GM12875 (cell line): ENCODE data around the gene SLC51B.

Experiments
- H3K4me3 ChIP-seq: one replicate; pipeline ENCODE4 v1.5.1; 2011; ENCODE audit warnings: low read depth, low read length, control low read depth
- TF ChIP-seq, protein P1 (sequence below): IDR thresholded peaks from 2 replicates; pipeline ENCODE4 v1.5.1; 2011; ENCODE audit warnings: low read depth, mild to moderate bottlenecking, control low read depth, inconsistent platforms, low read length, moderate library complexity, borderline replicate concordance; ENCODE audit not compliant: insufficient read depth

Gene SLC51B

DNA sequence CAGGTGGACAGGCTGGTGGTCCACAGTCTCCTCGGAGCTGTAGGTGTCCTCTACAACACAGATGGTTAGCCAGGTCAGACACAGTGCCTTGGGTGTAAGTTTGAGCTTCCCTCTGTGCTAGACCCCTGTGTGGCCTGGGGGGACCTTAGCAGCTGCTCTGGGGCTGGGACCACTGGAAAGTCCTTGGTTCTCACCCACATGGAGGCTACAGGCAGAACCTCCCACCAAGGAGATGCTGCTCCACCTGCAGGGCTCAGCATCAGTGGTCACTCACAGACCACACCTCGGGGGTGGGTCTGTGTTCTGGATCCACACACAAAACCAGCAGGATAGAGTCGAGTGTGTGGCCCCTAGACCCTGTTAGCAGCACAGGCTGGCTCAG is 14.2 kb downstream of the SLC51B start:
- H3K4me3 ChIP-seq: no peak overlapping the region
- TF ChIP-seq, protein P1, sequence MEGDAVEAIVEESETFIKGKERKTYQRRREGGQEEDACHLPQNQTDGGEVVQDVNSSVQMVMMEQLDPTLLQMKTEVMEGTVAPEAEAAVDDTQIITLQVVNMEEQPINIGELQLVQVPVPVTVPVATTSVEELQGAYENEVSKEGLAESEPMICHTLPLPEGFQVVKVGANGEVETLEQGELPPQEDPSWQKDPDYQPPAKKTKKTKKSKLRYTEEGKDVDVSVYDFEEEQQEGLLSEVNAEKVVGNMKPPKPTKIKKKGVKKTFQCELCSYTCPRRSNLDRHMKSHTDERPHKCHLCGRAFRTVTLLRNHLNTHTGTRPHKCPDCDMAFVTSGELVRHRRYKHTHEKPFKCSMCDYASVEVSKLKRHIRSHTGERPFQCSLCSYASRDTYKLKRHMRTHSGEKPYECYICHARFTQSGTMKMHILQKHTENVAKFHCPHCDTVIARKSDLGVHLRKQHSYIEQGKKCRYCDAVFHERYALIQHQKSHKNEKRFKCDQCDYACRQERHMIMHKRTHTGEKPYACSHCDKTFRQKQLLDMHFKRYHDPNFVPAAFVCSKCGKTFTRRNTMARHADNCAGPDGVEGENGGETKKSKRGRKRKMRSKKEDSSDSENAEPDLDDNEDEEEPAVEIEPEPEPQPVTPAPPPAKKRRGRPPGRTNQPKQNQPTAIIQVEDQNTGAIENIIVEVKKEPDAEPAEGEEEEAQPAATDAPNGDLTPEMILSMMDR: no peak

DNA sequence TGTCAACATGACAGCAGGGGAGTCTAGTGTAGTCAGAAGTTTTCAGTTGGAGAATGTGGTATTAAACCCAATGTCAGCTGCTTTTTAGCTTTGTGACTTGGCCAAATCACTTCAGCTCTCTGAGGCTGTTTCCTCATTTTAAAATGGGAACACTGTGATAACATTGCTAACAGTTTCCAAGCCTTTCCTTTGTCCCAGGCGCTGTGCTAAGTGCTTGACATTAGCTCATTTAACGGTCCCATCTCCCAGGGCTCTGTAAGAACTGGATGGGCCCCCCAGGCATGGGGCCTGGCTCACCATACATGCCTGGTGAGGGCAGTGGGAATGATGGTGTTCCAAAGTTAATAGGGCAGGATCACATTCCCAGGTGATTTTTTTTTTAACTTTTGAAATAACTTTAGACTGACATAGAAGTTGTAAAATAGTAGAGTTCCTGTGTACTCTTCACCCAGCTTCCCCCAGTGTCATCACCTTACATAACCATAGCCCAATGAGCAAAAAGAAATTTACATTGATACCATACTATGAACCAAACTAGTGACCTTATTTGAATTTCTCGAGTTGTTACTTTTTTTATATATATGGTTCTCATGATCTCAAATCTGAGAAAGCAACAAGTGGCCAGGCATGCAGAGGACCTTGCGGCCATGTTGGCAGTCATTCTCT is 14.9 kb downstream of the SLC51B start:
- TF ChIP-seq, protein P1: no peak
- H3K4me3 ChIP-seq: no peak overlapping the region

DNA sequence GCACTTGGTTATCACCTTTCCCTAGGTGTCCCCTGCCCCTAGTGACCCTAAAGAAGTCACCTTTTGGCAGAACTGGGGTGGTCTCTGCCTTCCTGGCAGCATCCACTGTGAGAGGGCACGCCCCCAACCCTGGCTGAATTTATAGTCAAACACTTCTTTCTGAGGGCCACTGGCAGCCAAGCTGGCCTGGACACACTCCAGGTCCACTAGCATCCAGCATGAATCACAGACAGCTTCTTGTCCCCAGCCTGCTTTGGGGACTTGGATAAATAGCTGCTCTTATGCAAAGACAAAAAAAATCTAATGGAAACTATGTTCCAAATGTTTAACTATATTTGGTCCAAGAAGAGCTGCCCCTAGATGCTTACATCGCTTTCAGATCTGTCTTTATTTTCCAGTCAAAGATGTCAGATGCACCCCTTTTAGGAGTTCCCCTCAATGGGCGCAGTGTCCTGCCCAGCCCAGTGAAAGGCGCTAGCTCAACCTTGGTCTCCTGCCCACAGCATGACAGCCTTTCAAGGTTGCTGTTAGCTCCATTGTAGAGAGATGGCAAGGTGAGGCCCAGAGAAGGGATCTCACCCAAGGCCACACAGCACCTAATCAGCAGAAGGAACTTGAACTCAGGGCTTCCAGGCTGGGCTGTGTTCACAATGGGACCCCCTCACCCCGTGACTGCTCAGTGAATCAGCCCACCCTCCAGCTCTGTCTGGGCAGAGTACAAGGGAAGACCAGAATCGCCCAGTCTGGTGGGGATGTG is 15.6 kb downstream of the SLC51B start:
- TF ChIP-seq, protein P1: no peak
- H3K4me3 ChIP-seq: no peak overlapping the region

DNA sequence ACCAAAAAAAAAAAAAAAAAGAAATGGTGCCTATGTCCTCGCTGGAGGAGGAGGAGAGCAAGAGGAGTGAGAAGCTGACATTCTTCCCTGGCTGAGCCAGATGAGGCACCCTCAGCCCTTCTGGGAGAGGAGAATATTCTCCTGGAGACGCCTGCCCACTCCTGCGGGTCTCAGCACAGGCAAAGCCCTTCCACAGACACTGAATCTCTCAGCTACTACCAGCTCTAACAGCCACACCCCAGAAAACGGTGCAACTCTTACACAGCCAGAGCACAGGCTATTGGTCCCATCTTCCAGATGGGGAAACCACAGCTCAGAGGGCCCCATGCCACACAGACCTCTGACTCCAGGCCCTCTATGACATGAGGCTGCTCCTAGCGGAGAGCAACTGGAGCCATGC is 16.9 kb downstream of the SLC51B start:
- TF ChIP-seq, protein P1: no peak
- H3K4me3 ChIP-seq: no peak overlapping the region

DNA sequence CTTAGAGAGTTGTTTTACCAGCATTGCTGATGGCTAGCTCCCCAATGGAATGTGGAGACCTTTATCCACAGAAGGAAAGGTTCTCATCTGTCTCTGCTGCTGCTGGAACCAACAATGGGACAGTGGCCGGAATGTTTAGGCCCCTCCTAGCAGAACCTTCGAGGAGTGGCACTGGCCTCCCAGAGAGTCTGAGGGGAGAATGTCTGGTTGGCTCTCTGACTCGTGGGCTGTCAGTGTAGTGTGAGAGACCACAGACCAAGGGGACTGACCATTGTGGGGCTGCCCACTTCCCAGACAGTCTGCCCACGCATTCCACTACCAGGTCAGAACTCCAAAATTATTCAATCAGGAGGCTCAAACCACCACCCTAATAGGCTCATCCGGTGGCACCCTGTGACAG is 17.5 kb downstream of the SLC51B start:
- TF ChIP-seq, protein P1: no peak
- no peak overlapping the region for H3K4me3 ChIP-seq

DNA sequence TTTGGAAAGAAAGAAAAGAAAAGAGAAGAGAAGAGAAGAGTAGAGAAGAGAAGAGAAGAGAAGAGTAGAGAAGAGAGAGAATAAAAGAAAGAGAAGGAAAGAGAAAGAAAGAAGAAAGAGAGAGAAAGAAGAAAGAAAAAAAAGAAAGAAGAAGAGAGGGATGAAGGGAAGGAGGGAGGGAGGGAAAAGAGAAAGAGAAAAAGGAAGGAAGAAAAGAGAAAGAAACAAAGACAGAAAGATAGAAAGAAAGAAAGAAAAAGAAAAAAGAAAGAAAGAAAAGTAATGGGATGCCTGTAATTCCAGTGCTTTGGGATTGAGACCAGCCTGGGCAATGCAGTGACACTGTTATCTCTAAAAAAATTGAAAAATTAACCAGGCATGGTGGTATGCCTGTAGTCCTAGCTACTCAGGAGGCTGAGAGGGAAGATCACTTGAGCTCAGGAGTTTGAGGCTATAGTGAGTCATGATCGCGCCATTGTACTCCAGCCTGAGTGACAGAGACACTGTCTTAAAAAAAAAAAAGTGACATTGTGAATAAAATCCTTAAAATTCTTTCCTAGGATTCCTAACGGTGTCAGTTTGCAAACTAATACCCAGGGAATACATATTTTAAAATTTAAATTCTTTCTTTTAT is 20.9 kb downstream of the SLC51B start:
- no peak overlapping the region for H3K4me3 ChIP-seq
- TF ChIP-seq, protein P1: no peak
